ENCODE measurements around the gene RNF225. TPM values are rescaled to one million over a fixed set of nuclear protein-coding genes. Genes with fewer than 3 reads are reported as not detected.
A peak's percentile ranks its signal among the peaks of the same experiment; 100 is the strongest.

RNF225 gene
- total RNA-seq, 1 experiment from 2014 or later: 1.8 TPM

- 0 out of 2 replicates have a peak, but pooled peaks have one; percentile 51 for TF ChIP-seq ZNF281 (CRISPR knock-in tag; IDR thresholded peaks at IDR 0.05)
- 0 out of 2 replicates have a peak, but pooled peaks have one; percentile 70 for TF ChIP-seq ATF2 (CRISPR knock-in tag; IDR thresholded peaks at IDR 0.05; ENCODE audit: borderline replicate concordance, low read depth)
- 0 out of 2 replicates have a peak, but pooled peaks have one; percentile 83 for TF ChIP-seq ATF6 (CRISPR knock-in tag; IDR thresholded peaks at IDR 0.05)
- TF ChIP-seq ZNF416 (CRISPR knock-in tag; IDR thresholded peaks at IDR 0.05): peak; percentile 72; the same call in 1 of the 2 replicates
- no peak for TF ChIP-seq CREB1 (CRISPR knock-in tag; IDR thresholded peaks at IDR 0.05)
- 0 out of 2 replicates have a peak, but pooled peaks have one; percentile 58 for TF ChIP-seq ERG (CRISPR knock-in tag; IDR thresholded peaks at IDR 0.05)
- peak; percentile 80; the same call in 1 of the 2 replicates for TF ChIP-seq ETV6 (CRISPR knock-in tag; IDR thresholded peaks at IDR 0.05)
- peak; percentile 84 for TF ChIP-seq NFE2L1 (CRISPR knock-in tag; IDR thresholded peaks at IDR 0.05)
- TF ChIP-seq ZNF232 (CRISPR knock-in tag; IDR thresholded peaks at IDR 0.05): no peak
- no peak for TF ChIP-seq ZNF396 (CRISPR knock-in tag; IDR thresholded peaks at IDR 0.05; ENCODE audit: borderline replicate concordance)
- TF ChIP-seq STAT6 (CRISPR knock-in tag; conservative IDR thresholded peaks at IDR 0.05; ENCODE audit: low read depth): no peak
- TF ChIP-seq CBFB (CRISPR knock-in tag; IDR thresholded peaks at IDR 0.05; ENCODE audit: low read depth): peak; percentile 90; the same call in 1 of the 2 replicates
- TF ChIP-seq ZNF263 (CRISPR knock-in tag; IDR thresholded peaks at IDR 0.05; ENCODE audit: low read depth): peak; percentile 53; the same call in 1 of the 2 replicates
- TF ChIP-seq E2F4 (CRISPR knock-in tag; IDR thresholded peaks at IDR 0.05; ENCODE audit: borderline replicate concordance, low read depth): peak; percentile 76
- no peak for TF ChIP-seq SMAD4 (CRISPR knock-in tag; IDR thresholded peaks at IDR 0.05)
- TF ChIP-seq TEAD4 (CRISPR knock-in tag; IDR thresholded peaks at IDR 0.05): no peak
- peak; percentile 85 for TF ChIP-seq ATF1 (CRISPR knock-in tag; IDR thresholded peaks at IDR 0.05)
- TF ChIP-seq EMX1 (CRISPR knock-in tag; IDR thresholded peaks at IDR 0.05): peak; percentile 73; the same call in 1 of the 2 replicates
- peak; percentile 70 for TF ChIP-seq ESRRA (CRISPR knock-in tag; IDR thresholded peaks at IDR 0.05; ENCODE audit: borderline replicate concordance)
- no peak for TF ChIP-seq JAZF1 (CRISPR knock-in tag; IDR thresholded peaks at IDR 0.05)
- peak; percentile 85; the same call in 1 of the 2 replicates for TF ChIP-seq IRF1 (CRISPR knock-in tag; IDR thresholded peaks at IDR 0.05)
- TF ChIP-seq USF2 (CRISPR knock-in tag; IDR thresholded peaks at IDR 0.05): peak; percentile 68
- 0 out of 2 replicates have a peak, but pooled peaks have one; percentile 68 for TF ChIP-seq MLX (CRISPR knock-in tag; IDR thresholded peaks at IDR 0.05)
- TF ChIP-seq ZNF219 (CRISPR knock-in tag; IDR thresholded peaks at IDR 0.05; ENCODE audit: borderline replicate concordance): peak; percentile 69; the same call in 1 of the 2 replicates
Observed at GRCh38 chr19:58380662-58381459, 14.6 kb upstream of the RNF225 start, which contains the start of gene ZNF837 (continued).
